Esophagus muscularis mucosa (tissue), 4 donors: ENCODE results near the gene MUC21. TPM values are rescaled to one million over a fixed set of nuclear protein-coding genes. Genes with fewer than 3 reads are reported as not detected.
"Not testable (repeated sequence)": the region's sequence is repeated elsewhere in the genome, so short reads cannot be mapped to it uniquely, and the experiment has no call there.

Source experiments
- DNase-seq: peaks from one replicate; pipeline ENCODE4 v3.0.0-alpha.2; 2017; ENCODE audit errors: extremely low spot score
- H3K27ac ChIP-seq, 4 donors: fragments of 200-600 bp; sonication (generic); replicated peaks in 1 of 4; 1 replicate in 3 of 4; 2 replicates in 1 of 4; pipeline ENCODE4 v1.5.1; 2016 to 2019; ENCODE audit warnings: mild to moderate bottlenecking in 1 of 4
- H3K27me3 ChIP-seq, 4 donors: fragments of 200-600 bp; sonication (generic); one replicate each; pipeline versions ENCODE4 v1.5.1 to v1.6.0; 2016 to 2019
- H3K36me3 ChIP-seq, 4 donors: fragments of 200-600 bp; sonication (generic); one replicate each; pipeline ENCODE4 v1.5.1; 2016 to 2019
- H3K4me1 ChIP-seq, 4 donors: fragments of 200-600 bp; sonication (generic); one replicate each; pipeline ENCODE4 v1.5.1; 2016 to 2019
- H3K4me3 ChIP-seq, 4 donors: fragments of 200-600 bp; sonication (generic); 1 replicate in 2 of 4; 2 replicates in 2 of 4; pipeline ENCODE4 v1.5.1; 2016 to 2019; ENCODE audit warnings: mild to moderate bottlenecking in 4 of 4, moderate library complexity in 1 of 4
- H3K9me3 ChIP-seq, 4 donors: fragments of 200-600 bp; sonication (generic); 1 replicate in 3 of 4; 2 replicates in 1 of 4; pipeline ENCODE4 v1.5.1; 2016 to 2019
- EP300 ChIP-seq: sonication (generic); formaldehyde crosslinking; IDR thresholded peaks from one replicate; pipeline ENCODE4 v1.6.1; 2017; ENCODE audit warnings: antibody characterized with exemption
- POLR2A ChIP-seq: fragments of 450-650 bp; IDR thresholded peaks from one replicate; pipeline ENCODE4 v1.6.1; 2017; ENCODE audit warnings: antibody characterized with exemption, moderate library complexity, mild to moderate bottlenecking, low read depth
- POLR2AphosphoS5 ChIP-seq, 2 donors: sonication (generic); formaldehyde crosslinking; IDR thresholded peaks; one replicate each; pipeline ENCODE4 v1.6.1; 2017; ENCODE audit warnings: antibody characterized with exemption in 2 of 2
- WGBS: methylation state at CpG from one replicate; pipeline ENCODE4 v1.1.5; 2018; 5-methylcytosine and 5-hydroxymethylcytosine counted together
- intact Hi-C: fragments of 100-400 bp; cut with DNase I; formaldehyde crosslinking; loops from one replicate; pipeline ENCODE4 v1.15.1; 2023
- total RNA-seq, 4 donors: library from RNA; depleted of rRNA; stranded (reverse); fragments of >200 nt; gene quantifications; one replicate each; pipeline versions ENCODE4 v1.1.0 to v1.2.1, GENCODE V29; 2016
- TF ChIP-seq, protein P1 (sequence below), 3 experiments: fragments of 200-600 bp in 2 of 3; fragments of 450-650 bp in 1 of 3; sonication (generic) in 2 of 3; IDR thresholded peaks; one replicate each; pipeline ENCODE4 v1.5.1; 2017 to 2019; ENCODE audit warnings: antibody characterized with exemption in 3 of 3, mild to moderate bottlenecking in 2 of 3, moderate library complexity in 1 of 3

MUC21 gene
- total RNA-seq, 4 donors from 2014 or later, result 2.1 TPM; not detected in 3

DNA sequence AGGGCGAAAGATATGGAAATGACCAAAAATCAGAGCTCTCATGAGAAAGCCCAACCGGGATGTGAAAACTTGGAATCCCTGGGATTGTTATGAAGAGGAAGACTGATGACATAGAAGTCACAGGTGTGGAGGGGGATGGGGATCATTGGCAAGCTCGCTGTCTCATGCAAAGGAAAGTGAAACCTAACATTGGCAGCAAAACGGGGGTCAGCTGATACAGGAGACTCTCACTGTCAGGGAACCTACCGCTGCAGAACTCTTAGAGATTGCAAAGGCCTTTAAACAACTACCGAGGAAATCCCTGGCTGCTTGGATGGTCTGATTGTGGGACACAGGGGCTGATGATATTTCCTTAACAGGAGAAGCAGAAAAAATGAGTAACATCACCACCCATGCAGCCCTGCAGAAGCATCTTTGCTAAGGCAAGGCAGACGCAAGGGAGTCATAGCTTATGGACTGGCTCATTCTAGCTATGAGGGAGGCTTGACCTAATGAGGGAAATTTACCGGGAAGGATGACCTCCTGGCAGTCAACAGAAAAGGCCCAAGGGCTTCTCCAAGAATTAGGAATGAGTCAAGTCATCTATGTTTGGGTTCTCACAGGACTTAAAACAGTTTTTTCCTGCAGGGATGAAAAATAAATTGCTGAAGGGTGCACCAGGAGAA is 7.0 kb downstream of the MUC21 start:
- Histone ChIP-seq H3K36me3 (no peaks in the 10 kb centered on the region), H3K4me3 (no peak overlapping the region), H3K27ac (no peak overlapping the region), H3K27me3 (peaks cover 0 to 28% (median 0%) of the 10 kb centered on the region in 4 donors), H3K4me1 (peaks cover 0 to 5% (median 0%) of the 10 kb centered on the region in 4 donors), H3K9me3 (no peaks in the 10 kb centered on the region)
- DNase-seq, result no peak
- 49% methylated on average over 8 of the region's 8 CpGs for WGBS
- TF ChIP-seq, protein P1, sequence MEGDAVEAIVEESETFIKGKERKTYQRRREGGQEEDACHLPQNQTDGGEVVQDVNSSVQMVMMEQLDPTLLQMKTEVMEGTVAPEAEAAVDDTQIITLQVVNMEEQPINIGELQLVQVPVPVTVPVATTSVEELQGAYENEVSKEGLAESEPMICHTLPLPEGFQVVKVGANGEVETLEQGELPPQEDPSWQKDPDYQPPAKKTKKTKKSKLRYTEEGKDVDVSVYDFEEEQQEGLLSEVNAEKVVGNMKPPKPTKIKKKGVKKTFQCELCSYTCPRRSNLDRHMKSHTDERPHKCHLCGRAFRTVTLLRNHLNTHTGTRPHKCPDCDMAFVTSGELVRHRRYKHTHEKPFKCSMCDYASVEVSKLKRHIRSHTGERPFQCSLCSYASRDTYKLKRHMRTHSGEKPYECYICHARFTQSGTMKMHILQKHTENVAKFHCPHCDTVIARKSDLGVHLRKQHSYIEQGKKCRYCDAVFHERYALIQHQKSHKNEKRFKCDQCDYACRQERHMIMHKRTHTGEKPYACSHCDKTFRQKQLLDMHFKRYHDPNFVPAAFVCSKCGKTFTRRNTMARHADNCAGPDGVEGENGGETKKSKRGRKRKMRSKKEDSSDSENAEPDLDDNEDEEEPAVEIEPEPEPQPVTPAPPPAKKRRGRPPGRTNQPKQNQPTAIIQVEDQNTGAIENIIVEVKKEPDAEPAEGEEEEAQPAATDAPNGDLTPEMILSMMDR (IDR thresholded peaks at IDR 0.05), result no peak
- TF ChIP-seq EP300 (no peak), POLR2AphosphoS5 (IDR thresholded peaks at IDR 0.05) (no peak), POLR2A (no peak)
- intact Hi-C loops, result no loop called here

DNA sequence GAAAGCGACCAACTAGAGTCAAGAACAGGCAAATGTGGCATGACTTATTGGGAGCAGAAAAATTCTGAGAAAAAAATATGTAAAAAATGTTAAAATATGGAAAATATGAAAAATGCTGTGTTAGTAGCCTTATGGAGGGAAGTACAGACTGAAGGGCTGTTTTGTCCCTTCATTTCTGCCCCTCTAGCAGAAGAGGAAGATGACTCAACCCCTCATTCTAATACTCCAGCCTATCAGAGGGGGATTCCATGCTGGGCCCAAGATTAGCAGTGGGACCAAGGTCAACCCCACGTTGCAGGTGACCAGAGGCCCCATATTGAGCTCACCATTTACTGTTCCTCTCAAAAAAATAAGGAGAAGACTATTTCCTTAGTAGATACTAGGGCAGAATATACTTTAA is 8.4 kb downstream of the MUC21 start:
- 85% methylated on average over 2 of the region's 2 CpGs for WGBS
- no peaks in the 10 kb centered on the region for H3K9me3 ChIP-seq
- peaks cover 0 to 15% (median 0%) of the 10 kb centered on the region in 4 donors for H3K27me3 ChIP-seq
- no peak for DNase-seq
- H3K36me3 ChIP-seq, result no peaks in the 10 kb centered on the region
- intact Hi-C loops, result no loop called here
- H3K4me3 ChIP-seq, result no peak overlapping the region
- TF ChIP-seq POLR2A, result no peak
- TF ChIP-seq EP300, result no peak
- TF ChIP-seq, protein P1 (IDR thresholded peaks at IDR 0.05), result no peak
- TF ChIP-seq POLR2AphosphoS5 (IDR thresholded peaks at IDR 0.05), result no peak
- H3K4me1 ChIP-seq, result peaks cover 0 to 5% (median 0%) of the 10 kb centered on the region in 4 donors
- no peak overlapping the region for H3K27ac ChIP-seq

DNA sequence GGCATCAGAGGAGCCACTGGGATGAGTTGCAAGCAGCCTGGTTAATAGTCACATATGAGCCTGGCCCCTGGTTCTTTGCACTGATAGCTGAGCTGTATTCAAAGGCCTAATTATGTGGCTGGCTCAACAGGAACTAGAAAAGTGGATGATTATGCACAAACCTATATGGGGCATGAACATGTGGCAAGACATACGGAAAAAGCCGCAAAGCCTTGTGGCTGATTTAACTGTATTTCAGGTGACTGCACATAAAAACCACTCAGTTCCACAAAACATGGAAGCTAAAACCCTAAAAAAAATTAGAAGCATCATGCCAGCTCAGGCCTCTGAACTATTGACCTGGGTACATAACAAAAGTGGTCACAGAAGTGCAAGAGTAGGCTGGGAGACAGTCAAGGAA is 13.8 kb downstream of the MUC21 start:
- Histone ChIP-seq H3K4me1 (no peaks in the 10 kb centered on the region), H3K9me3 (no peaks in the 10 kb centered on the region), H3K36me3 (no peaks in the 10 kb centered on the region), H3K27me3 (no peaks in the 10 kb centered on the region), H3K4me3 (no peak overlapping the region), H3K27ac (no peak overlapping the region)
- no peak for DNase-seq
- intact Hi-C loops, result no loop called here
- WGBS, result 91% methylated on average over 2 of the region's 2 CpGs
- TF ChIP-seq POLR2AphosphoS5 (IDR thresholded peaks at IDR 0.05) (no peak), EP300 (no peak), POLR2A (no peak)
- TF ChIP-seq, protein P1 (IDR thresholded peaks at IDR 0.05), result no peak

DNA sequence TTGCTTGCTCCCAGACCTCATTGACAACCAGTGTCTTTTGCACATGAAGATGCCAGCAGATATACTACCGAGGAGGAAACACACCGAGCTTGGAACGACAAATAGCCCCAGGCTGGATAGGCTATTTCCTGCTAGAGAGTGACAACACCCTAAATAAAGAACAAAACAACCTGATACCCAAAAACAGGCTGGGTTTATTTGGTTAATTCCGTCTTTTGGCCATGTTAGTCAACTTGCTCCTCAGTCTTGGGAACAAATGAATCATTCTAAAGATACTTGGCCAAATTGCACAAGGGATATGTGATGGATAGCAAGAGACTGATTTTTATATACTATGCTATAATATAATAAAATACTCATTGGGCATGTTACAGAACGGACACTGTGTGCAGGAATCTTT is 15.3 kb downstream of the MUC21 start:
- H3K4me3 ChIP-seq, result no peak overlapping the region
- TF ChIP-seq POLR2A (no peak), POLR2AphosphoS5 (IDR thresholded peaks at IDR 0.05) (no peak), EP300 (no peak)
- TF ChIP-seq, protein P1 (IDR thresholded peaks at IDR 0.05), result no peak

DNA sequence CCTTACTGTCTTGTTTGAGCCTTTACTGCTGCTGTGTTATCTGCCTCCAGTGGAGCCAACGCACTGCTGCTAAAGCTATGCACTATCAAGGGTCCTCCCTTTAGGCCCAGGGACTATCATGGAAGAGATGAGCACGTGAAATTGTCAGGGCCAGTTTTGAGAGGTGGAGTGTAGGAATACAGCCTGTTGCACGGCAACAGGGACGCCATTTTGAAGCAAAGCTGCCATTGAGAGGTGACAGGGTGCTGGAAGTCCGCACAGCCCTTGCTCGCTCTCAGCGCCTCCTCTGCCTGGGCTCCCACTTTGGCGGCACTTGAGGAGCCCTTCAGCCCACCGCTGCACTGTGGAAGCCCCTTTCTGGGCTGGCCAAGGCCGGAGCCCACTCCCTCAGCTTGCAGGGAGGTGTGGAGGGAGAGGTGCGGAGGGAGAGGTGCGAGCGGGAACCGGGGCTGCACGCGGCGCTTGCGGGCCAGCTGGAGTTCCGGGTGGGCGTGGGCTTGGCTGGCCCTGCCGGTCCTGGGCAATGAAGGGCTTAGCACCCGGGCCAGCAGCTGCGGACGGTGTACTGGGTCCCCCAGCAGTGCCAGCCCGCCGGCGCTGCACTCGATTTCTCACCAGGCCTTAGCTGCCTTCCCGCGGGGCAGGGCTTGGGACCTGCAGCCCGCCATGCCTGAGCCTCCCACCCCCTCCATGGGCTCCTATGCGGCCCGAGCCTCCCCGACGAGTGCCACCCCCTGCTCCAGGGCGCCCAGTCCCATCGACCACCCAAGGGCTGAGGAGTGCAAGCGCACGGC is 16.7 kb downstream of the MUC21 start:
- H3K27ac ChIP-seq, DNase-seq, intact Hi-C loops, H3K4me1 ChIP-seq, H3K27me3 ChIP-seq, H3K4me3 ChIP-seq, H3K36me3 ChIP-seq, H3K9me3 ChIP-seq: not testable (repeated sequence)
- WGBS, result 91% methylated on average over 16 of the region's 39 CpGs

More for the DNA sequence above, 15.3 kb downstream of the MUC21 start:
- H3K9me3 ChIP-seq, result no peaks in the 10 kb centered on the region
- no peaks in the 10 kb centered on the region for H3K36me3 ChIP-seq
- H3K27ac ChIP-seq, result no peak overlapping the region
- no peaks in the 10 kb centered on the region for H3K4me1 ChIP-seq
- intact Hi-C loops, result no loop called here
- no peak for DNase-seq
- no peaks in the 10 kb centered on the region for H3K27me3 ChIP-seq
- whole genome bisulfite sequencing, result 69% methylated on average over 5 of the region's 5 CpGs
